GM19193 (cell line): ENCODE measurements around the gene DIAPH3.

Experiments used
- POLR2A ChIP-seq: IDR thresholded peaks from 4 replicates; pipeline ENCODE4 v1.6.1; 2011; ENCODE audit not compliant: insufficient read depth, insufficient read length; ENCODE audit errors: extremely low read depth

The DIAPH3 gene

DNA sequence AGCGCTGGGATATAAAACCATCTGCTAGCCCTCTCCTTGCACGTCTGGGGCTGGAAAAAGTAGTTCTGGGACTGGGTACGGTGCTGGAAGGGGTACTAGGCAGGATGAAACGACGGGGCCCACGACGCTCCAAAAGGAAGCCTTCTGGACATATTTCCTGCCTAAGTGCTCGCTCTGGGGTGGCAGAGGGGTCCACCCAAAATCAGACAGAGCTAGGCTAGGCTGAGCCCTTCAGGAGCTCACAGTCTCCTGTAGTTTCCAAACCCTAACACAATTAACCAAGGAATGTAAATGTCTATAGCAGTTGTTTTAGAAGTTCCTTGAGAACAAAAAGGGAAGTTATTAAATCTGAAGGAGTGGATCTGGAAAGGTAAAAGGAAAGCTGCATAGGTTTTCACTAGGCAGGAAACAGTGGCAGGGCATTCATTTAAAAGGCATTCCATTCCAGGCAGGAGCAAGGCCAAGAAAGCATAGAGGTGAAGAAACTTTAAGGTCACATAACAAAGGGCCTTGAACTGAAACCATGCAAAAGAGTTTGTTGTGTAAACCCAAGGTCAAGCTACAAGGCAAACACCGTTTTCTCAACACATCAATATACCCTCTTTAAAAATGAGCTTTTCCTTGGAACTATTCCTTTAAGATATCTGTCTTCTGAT lies 634 bp upstream of the DIAPH3 start:
- no peak for TF ChIP-seq POLR2A

DNA sequence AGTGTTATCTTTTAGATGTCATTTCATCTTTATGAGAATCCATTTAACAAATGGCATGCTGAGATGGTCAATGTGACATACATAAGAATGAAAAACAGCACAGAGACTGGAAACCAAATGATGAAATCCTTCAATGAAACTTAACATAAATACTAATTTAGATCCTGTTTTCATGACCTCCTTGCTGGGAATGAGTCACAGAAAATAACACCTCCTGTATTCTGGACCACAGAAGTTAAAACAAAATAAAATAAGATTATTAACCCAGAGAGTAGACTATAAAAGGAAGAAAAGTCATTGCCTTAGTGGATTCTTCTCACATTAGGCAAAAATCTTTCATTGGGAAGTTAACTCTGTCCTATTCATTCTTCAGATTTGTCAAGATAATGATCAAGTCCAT lies 1.6 kb downstream of the DIAPH3 start:
- TF ChIP-seq POLR2A: no peak

DNA sequence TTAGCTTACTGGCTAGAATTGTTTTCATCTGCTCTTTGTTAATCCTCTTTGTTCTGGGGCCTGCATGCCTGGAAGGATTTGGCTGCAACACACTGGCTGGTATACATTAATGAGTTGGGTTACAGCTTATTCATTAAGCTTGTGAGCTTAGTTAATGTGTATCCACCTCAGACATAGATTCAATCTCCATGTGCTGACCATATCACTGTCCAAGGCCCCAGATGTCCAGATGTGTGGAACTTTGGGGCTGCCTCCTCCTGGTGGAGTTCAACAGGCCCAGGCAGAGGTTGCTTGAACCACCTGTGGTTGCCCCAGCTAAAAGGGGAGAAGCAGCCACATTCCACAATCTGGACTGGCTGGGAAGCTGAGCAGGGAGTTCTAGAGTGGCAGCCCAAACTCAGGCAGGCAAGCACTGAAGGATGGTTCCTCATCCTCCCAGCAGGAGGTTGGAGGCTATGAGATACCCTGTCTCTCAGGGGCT lies 5.4 kb downstream of the DIAPH3 start:
- no peak for TF ChIP-seq POLR2A

DNA sequence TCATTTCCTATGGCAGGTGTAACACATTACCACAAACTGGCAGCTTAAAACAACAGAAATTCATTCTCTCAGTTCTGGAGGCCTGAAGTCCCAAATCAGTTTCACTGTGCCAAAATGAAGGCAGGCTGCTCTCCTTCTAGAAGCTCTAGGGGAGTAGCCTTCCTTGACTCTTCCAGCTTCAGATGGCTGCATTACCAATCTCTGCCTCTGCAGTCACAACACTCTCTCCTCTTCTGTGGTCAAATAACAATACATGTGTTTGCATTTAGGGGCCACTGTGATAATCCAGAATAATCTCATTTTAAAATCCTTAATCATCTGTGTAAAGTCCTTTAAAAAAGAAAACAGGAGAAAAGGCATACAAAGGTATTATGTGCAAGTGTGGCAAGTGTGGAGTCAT lies 7.8 kb downstream of the DIAPH3 start:
- TF ChIP-seq POLR2A: no peak

DNA sequence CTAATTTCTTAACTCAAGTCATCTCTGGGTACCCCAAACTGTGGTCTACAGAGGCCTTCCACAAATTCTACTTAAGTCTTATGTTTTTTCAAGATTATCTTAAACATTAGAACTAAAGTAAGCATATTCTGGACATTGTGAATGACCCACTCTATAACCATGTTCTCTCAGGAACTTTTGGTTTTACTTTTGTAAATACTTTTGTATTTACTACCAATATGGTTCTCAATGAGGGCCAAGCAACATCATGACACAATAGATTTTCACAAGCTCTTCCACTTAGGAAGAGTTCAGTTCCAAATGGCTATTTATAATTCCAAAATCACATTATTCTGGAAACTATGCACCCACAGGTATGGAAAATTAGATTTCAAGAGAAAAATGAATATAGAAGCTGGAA lies 10.8 kb downstream of the DIAPH3 start:
- no peak for TF ChIP-seq POLR2A

DNA sequence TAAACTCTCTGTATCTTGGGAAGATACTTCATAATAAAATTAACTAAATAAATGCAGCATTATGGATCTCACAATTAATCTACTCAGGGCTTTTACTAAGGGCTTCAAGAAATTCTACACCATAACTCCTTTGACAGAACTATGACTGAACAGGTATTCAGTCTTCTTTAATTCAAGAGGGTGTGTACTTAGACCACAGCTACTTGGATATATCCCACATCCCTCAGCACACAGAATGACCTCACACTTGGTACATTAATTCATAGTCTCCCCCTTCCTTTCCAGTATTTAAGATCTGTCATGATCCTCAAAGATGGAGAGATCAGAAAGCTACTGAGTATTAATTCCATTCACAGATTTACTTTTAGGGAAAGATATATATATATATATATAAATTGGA lies 11.6 kb downstream of the DIAPH3 start:
- TF ChIP-seq POLR2A: no peak

DNA sequence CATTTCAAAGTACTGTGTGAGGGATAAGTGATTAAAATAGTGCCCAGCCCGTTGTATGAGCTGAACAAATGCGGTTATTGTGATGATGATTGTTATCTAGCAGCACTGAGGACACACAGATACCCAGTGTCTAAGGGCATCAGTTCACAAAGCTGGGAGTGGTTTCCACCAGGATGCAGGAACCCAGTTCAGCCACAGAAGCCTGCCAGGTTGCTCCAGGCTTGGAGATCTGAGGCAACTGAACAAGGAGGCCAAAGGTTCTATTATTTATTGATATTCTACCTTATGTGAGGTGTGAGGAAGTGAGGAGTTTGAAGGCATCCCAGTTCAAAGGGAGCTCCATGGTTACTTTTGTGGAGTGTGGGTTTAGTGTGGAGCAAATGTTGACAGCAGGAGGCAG lies 13.2 kb downstream of the DIAPH3 start:
- TF ChIP-seq POLR2A: no peak

DNA sequence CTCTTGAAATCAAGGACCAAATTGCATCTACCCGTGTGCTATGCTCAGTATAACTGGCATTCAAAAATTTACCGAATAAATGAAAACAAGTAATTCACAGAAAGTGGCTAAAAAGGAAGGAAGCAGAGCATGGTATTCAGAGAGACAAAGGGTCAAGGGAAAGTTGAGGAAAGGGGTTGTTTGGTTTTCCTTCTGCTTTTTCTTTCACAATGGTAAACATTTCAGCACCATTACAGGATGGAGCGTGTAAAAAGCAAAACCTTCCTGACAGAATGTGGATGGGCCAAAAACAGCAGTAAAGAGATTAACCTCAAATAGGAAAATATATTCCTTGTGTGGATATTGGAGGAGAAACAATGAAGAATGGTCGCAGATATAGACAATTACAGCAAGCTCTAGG lies 14.8 kb downstream of the DIAPH3 start:
- no peak for TF ChIP-seq POLR2A

DNA sequence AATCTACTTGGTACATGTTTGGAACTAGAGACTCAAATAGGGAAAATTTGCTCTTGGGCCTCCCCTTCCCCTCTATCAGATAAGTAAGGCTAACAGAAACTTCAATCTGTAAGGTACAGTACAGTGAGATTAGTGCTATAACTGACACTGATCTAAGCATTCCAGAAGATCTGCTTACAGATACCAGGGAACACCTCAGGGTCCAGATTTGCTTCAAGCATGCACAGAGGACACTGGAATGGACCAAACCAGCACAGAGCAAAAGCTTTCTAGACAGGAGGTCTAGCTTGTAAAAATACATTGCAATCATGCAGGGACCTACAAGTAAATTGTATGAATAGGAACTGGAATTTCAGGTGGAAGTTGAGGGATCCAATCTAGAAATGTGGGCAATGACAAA lies 16.4 kb downstream of the DIAPH3 start:
- TF ChIP-seq POLR2A: no peak

DNA sequence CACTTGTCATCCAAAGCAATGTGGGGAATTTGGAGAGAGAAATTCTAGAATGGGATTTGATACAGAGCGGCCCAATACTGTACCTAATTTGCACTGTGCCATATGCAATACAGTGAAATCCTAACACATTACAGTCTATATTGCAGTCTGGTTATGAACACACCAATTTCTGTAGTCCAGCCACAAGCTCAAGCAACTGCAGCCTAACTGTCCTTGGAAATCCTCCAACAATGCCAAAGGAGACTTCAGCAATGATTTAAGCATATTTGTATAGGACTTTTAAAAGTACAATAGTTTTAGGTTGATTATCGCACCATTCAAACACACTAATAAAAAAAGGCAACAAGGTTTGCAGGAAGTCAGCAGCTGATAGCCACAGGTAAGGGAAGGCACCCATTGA lies 17.3 kb downstream of the DIAPH3 start:
- no peak for TF ChIP-seq POLR2A

DNA sequence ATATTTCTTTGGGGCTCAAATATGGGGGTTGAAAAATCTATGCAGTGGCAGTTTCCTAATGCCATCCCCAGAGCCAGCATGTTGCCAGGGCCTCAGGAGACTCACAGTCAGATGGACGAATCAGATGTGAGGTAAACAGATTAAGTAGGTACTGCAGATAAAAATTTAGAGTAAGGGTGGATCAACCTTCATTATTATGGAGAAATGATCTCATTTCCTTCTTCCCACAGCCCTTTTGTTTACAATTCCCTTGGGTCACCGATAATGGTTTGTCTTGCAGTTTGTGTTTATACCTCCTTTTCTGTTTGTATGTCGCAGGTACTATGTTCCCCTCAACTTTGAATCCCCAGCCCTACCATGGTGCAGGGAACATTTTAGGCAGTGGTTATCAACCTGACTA lies 20.0 kb downstream of the DIAPH3 start:
- TF ChIP-seq POLR2A: no peak

DNA sequence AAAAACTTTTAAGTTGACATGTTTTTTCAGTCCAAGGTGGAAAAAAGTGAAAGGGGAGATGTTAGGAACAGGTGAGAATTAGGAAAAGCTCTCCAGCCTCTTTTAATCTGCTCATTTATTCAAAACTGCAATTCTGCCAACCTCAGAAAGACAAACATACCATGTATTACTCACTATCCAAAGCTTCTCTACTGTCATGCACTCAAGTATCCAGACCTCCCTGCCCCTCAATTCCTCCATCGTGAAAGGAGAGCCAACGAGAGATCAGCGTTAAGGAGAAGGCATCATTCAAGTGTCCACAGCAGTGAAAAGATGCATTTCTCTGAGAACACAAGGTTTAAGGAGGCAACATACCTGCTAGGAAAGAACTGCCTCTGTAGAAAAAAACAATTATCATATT lies 24.5 kb downstream of the DIAPH3 start:
- no peak for TF ChIP-seq POLR2A

DNA sequence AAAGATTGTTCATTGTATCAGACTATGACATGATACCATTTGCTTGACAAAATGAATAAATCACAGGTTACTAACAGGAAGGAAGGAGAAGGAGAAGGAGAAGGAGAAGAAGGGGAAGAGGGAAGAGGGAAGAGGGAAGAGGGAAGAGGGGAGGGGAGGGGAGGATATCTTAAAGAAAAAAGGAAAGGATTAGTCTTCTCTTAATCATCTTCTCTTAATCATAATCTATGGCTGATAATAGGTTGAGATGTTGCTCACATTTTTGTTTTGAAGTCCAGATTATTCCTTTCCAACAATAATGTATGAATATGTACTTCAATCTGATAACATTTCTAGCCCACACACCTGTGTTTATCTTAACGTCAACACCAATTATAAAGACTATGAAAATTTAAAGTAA lies 25.1 kb downstream of the DIAPH3 start:
- no peak for TF ChIP-seq POLR2A

DNA sequence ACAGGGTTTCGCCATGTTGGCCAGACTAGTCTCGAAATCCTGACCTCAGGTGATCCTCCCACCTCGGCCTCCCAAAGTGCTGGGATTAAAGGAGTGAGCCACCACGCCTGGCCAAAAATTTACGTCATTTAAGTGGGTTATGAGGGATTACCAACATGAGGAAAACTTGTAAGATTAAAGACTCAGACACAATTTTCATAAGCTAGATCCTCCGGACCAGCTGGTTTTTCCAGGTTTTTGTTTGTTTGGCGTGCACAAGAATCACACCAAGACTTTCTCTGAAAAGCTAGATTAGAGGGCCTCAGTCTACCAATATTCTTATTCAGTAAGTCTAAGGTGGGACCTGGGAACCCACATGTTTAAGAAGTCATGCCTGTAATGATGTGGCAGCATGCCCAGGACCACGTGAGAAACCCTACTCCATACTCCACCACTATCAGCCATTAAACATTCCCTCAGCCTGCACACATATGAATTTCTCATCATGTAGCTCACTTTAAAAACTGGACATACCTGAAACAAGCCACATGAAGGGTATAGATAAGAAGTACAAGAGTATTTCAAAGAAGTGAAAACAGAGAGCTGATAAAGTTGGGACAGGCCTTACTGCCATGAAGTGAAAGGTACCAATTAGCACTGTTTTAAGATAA lies 25.7 kb downstream of the DIAPH3 start:
- no peak for TF ChIP-seq POLR2A

DNA sequence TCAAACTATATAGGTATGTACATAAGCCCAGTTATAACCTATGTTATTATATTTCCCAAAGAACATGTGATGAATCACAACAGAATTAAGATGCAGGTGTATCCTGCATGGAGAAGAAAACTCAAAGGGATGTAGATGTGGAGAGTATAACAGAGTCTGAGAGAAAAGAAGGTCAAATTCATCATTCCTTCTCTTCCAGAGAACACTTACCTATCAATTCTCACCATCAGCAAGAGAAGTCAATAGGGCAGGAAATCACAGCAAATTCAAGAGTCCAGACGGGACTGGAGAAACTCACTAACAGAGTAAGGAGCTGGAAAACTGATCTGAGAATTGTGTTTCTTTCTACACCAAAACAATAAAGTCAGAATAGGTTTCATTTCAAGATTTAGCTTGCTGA lies 28.4 kb downstream of the DIAPH3 start:
- no peak for TF ChIP-seq POLR2A

DNA sequence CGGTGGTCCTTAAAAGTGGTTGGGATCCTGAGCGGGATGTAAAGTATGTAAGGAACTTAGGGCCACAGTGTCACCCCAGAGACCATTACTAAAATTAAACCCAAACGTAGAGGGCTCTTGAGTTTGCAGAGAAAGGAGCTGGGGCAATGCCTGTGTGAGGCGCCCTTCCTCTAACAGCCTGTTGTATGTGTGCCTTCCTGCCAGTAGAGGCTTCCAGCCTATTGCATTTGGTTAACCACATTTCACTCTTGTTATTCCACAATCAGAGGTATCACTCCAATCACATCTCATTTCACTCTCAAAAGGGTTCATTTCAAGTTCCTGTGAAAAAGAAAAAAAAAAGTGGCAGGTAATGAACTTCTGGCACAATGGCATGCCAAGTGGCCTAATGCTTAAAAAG lies 29.4 kb downstream of the DIAPH3 start:
- no peak for TF ChIP-seq POLR2A

DNA sequence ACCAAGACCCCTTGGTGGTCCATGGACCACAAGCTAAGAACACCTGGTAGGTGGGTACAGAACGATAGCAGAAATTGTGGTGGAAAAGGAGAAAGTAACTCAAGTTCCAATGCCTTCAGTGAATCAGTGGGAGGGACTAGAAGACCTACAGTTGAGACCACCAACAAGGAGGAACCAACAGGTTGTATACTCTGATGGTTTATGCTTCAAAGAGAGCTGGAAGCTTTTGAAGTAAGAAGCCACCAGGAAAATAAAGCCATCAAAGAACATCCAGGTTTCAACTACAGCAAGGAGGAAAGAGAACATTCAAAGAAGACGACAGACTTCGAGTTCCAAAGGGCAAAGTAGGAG lies 42.4 kb downstream of the DIAPH3 start:
- TF ChIP-seq POLR2A: no peak
